Stimulated activated CD4-positive, alpha-beta T cell treated with anti-CD3 and anti-CD28 coated beads, Interleukin-1b, Interleukin-23, amount 100 ng/mL, for 4 hours (primary cell): ENCODE measurements around the gene KLHL41.

ENCODE experiments used
- DNase-seq, 2 donors: peaks; one replicate each; pipeline ENCODE4 v3.0.0-alpha.2; 2020; ENCODE audit warnings: low read depth in 2 of 2

The KLHL41 gene

DNA sequence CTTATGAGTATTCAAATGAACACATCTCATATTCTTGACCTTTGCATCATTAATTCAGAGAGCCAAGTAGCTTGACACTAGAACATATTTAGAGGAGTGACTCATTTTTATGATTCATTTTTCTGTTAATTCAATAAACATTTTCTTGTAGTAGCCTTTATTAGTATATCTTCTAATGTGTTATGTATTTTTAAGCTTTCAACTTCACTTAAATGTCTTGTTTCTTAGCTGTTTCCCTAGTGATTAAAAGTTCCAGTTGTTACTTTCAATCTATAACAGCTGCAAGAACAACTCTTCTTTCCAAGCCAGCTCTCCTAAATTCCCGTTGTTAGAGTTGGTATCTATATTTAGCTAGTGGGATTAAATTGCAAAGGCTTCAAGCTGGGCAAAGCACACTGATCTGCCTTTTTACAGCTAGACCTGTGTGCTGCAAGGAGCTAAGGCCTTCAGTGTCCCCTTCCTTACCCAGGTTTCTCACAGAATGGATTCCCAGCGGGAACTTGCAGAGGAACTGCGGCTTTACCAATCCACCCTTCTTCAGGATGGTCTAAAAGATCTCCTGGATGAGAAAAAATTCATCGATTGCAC lies at the start of gene KLHL41:
KLHL41 (plus strand) TSS at position 405 of the 588 bp plus-strand sequence; CDS start at position 482, 77 bp downstream.
- DNase-seq = no peak

DNA sequence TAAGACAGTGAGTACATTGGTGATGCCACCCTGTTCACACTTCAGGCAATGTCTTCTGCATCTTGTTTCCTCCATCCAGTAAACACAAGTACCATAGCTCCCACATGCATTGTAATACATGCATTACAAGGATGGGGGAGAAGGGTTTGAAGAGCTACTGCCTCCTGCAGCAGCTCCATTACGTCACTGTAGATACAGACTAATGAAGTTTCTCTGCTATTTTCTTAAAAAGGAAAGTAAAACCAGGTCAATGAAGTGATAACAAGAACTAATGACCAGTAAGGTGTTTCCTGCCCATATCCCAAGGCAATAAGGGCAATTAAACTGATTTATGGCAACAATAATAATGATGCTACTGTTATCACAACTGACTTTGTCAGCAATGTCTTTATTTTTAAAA lies 48.4 kb upstream of the KLHL41 start:
- DNase-seq = no peak

DNA sequence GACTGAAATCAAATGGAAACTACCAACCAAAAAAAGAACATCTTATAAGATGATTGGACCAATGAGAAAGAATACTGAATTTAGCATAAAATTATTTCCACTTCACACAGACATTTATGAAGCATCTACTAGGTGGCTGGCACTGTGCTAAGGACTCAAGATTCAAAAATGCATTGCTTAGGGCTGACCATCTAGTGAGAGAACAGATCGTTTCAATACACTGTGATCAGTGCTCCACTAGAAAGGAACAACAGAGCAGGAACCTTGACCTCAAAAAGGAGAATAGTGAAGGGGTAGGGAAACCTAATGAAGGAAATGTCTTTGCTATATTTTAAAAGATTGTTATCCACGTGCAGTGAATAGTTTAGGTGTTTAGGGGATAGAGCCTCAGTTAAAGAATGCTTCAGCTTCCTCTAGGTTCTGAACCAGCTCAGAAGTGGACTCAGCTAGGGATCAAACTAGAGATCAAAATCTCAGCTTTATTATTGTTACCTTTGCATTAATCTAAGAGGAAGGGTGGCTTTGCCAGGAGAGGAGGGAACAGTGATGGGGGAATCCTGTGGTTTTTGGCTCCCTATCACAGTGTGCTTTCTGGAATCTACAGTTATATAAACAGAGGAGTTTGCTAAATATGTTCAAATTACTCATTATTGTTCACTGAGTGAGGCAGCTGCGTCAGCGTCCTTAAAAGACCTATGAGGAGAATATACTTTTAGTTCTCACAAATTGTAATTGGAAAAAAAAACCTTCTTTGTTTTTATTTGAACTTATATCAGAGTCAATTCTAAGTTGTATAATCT lies 46.4 kb upstream of the KLHL41 start:
- DNase-seq = no peak

DNA sequence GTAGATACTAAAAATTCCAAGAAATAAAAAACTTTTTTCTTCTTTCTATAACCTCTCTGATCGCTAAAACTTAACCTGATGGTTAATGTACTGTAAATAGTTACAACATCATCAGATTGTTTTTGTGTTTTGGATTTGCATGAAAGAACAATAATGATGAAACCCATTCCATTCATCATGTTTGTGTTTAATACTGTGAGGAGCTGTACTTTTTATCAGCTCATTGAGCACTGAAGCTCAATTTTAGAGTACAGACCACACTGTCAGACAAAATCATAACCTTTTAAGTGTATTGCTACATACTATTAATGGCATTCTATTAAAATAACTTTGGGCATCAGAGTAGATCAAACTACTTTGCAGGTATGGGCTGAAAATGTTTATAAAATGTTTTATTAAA lies 45.0 kb upstream of the KLHL41 start:
- DNase-seq = no peak

DNA sequence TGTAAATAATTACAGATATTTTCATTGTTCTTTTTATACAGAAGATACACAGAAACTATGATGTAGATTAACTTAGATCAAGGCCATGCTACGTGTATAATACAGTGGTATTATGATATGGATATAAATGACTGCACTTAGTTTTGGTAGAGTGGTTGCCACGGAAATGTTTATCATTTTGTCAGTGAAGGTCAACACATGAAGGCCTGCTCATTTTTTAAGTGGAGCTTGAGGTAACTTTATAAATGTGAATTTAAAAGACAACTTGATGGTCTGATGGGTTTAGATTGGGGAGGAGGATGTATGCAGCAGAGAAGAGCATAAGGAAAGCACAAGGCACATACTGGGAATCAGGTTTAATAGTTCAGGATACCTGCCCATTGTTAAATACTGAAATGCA lies 44.6 kb upstream of the KLHL41 start:
- no peak for DNase-seq

DNA sequence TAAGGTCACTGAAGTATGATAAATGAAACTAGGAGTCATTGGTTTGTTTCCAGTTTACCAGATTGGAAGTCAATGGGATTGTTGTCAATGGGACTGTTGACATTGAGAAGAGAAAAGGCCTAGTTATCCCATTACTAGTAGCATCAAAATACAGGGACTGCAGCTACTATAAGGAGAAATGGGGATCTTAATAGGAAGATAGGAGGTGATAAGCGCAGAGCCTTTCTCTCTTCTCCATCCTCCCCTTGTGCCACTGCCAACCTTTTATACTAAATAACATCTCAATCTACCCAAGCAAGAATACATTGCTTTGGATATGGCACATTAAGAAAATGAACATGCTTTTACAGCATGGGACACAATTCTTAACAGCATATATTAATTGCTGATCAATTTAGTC lies 40.7 kb upstream of the KLHL41 start:
- DNase-seq = no peak

DNA sequence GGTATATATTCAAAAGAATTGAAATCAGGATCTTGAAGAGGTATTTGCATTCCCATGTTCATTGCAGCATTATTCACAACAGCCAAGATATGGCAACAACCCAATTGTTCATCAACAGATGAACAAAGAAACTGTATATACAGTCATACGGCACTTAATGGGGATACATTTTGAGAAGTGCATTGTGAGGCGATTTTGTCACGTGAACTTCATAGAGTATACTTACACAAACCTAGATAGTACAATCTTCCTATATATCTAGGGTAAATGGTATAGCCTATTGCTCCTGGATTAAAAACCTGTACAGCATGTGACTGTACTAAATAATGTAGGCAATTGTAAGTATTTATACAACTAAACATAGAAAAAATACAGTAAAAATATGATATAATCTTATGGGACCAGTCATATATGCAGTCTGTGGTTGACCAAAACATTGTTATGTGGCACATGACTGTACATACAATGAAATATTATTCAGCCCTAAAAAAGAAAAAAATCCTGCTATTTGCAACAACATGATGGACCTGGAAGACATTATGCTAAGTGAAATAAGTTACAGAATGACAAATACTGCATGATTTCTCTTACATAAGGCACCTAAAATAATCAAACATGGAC lies 39.4 kb upstream of the KLHL41 start:
- DNase-seq = no peak

DNA sequence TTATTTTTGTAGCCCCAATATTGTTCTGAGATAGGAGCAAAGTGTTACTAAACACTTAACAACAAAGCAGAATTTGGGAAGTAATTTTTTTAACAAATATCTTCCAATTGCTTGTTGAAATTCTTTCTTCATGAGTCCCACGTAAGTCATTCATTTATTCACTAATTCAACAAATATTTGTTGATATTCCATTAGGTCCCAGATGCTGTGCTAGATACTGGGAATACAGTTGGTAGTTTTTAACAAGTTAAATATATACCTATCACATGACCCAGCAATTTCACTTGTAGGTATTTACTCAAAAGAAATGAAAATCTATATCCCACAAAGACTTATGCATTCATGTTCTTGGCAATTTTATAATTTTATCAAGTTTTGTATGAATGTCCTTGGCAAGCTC lies 37.3 kb upstream of the KLHL41 start:
- DNase-seq = no peak

DNA sequence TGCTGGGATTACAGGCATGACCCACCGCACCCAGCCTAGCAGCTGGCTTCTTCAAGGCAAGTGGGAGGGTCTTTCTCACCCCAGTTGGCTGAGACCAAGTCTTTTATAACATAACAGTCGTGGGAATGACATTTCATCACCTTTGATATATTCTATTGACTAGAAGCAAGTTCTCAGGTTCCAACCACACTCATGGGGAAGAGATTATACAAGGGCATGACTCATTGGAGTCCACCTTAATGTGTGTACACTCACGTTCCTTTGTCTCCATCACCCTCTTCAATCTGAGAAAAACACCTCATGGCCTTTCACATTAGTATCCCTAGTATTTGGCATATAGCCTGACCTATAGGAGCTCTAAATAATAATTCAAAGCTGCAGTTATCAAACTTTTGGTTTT lies 33.0 kb upstream of the KLHL41 start:
- no peak for DNase-seq

DNA sequence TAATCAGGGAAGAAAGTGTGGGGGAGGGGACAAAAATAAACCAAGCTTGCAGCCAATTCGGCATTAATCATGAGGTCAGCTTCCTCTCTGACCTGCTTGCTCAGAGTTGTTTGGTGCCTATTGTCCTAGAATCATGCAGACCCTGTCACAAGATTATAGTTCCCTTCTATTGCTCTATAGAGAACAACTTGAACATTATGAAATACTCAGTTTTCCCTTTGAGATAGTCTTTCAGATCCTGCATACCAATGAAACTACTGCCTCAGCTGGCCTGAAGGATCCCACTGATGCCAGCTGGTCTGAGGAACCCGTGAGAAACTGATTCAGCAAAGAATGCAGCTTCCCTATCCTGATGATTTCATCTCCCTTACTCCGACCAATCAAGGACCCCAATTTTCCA lies 31.2 kb upstream of the KLHL41 start:
- no peak for DNase-seq

DNA sequence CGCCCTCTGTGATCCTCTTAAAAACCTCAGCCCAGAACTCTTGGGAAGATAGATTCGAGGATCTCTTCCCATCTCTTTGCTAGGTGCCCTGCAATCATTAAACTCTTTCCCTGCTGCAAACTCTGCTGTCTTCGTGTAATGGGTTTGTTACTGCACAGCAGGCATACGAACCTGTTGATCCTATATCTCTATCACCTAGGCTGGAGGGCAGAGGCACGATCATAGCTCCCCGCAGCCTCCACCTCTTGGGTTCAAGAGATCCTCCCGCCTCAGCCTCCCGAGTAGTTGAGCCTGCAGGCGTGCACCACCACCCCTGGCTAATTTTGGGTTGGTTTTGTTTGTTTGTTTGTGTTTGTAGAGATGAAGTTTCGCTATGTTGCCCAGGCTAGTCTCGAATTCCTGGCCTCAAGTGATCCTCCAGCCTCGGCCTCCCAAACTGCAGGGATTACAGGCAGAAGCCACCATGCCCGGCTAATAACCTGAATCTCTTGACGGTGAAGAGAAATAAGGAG lies 30.7 kb upstream of the KLHL41 start:
- DNase-seq = no peak

DNA sequence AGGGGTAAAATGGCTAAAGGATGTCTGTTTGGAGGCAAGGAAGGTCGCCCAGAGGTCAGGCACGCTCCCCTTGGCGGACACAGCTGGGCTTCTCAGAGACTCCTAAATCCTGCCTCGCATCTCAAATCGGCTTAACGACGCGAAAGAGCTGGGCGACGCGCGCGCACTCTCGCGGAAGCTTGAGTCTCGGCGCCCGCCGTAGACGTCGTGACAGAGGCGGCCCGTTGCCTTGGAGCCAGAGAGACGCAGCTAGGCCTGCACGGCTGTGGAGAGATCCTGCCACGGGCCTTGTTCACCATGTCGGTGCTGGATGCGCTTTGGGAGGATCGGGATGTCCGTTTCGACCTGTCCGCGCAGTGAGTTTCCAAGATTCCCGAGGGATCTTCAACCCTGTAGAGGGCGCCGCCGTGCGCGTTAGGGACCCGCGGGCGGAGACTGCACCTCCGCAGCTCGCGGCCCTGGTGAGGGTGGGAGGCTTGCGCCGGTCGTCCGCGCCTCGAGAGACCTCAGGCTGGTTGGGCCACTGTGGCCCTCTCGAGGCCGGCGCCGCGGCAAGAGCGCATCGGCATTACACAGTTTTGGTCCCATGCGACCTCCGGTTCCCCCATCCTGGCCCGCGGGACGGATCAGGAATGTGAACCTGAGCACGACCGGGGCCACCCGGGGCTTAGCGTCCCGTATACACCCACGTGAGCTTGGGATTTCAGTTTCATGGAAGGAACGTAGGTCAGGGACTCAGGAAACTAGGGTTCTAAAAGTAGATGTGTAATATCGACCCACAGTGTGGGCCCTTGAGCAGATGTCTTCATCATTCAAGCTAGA lies 30.0 kb upstream of the KLHL41 start, which contains the start of gene BBS5:
BBS5 (plus strand) TSS at position 238 of the 822 bp plus-strand sequence; CDS start at position 298, 60 bp downstream.
- DNase-seq = peak; percentile 48 to 69

DNA sequence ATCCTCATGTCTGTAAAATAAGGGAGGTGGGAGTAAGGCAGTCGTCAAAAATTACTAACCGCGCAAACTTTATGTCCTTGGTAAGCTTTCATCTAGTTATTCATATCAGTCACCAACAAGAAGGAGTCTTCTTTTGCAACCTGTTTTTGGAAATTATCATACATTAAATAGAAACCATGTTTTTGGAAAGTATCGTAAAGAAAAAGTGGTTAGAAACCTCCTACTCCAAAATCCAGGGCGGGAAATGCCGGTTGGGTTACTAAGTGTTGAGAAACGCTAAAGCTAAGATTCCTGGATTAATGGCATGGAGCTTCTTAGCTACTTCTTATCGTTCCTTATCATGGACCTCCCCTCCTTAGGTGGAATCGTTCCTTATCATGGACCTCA lies 29.4 kb upstream of the KLHL41 start:
- DNase-seq = no peak

DNA sequence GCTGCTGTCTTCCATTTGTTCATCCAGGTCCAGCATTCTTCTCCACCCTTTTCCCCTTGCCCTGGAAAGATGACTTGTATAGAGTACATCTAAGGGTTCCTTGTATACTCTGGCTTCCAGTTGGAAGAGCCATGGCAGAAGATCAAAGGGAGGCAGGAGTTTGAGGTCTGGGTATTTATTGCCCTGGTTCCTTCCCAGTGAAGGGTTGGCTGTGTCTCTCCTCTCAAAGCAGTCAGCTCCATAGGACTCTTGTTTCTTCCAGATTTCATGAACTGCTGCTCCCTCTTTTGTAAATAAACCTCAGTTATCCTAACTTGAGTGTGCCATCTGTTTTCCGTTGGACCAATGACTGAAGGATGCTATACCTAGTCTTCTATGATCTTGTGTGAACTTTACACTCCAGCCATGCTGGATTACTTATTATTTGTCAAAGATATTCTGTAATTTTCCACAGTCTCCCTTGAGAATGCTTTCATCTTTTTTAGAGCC lies 23.8 kb upstream of the KLHL41 start:
- no peak for DNase-seq

DNA sequence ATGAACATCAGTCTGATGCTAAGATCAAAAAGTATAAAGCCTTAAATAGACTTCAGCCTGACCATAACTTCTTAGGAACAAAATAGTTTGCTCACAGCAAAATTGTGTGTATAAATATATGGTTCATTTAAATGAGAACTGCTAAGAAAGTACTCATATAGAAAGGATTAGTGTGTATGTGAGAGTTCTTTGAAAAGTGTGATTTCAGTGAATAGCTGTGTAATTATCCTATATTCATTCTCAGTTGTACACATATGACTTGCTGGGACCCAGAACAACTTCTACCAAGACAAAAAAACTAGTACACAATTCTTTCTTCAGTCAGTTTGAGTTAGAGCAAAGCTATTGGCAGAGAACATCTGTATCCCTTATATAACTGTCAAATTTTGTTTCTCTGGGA lies 23.0 kb upstream of the KLHL41 start:
- DNase-seq = no peak

DNA sequence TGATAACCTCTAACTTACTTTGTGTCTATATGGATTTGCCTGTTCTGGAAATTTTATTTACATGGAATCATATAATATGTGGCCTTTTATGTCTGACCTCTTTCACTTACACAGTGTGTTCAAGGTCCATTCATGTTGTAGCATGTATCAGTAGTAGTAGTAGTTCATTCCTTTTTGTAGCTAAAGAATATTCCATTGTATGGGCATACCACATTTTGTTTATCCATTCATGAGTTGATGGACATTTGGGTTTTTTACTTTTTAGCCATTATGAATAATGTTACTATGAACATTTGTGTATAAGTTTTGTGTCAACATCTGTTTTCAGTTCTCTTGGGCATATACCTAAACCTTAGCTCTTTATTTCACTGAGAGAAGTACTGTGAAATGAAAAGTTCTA lies 18.7 kb upstream of the KLHL41 start:
- no peak for DNase-seq

DNA sequence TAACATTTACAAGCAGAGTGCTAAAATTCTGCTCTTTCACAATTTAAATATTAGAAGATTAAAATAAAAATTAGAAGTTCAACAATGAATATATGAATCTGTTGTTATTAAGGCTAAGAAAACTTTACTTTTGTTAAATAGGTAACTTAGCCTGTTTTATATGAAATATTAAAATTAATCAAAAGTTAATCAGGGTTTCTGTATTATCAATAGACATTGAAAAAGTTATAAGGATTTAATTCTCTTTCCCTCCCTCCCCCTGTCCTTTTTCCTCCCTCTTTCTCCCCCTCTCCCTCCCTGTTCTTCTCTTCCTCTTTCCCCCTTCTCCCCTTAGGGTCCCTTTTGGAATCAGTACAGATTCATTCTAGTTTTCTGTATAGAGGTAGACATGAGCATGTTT lies 18.1 kb upstream of the KLHL41 start:
- no peak for DNase-seq

DNA sequence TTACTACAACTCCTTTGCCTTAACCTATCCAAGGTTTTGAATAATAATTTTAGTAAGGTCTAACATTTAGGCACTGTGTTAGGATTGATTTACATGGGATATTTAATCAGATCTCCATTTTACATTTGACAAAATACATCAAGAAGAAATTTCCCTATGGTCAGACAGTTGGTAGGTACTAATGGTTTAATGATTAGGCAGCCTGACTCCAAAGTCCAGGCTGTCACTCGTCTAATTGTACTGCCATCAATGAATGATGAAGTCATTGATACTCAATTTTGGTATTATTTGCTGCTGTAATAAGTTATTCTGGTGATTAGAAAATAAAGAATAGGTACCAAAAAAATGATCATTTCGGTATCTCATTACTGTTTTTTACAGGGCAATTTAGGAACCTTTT lies 16.1 kb upstream of the KLHL41 start:
- no peak for DNase-seq

DNA sequence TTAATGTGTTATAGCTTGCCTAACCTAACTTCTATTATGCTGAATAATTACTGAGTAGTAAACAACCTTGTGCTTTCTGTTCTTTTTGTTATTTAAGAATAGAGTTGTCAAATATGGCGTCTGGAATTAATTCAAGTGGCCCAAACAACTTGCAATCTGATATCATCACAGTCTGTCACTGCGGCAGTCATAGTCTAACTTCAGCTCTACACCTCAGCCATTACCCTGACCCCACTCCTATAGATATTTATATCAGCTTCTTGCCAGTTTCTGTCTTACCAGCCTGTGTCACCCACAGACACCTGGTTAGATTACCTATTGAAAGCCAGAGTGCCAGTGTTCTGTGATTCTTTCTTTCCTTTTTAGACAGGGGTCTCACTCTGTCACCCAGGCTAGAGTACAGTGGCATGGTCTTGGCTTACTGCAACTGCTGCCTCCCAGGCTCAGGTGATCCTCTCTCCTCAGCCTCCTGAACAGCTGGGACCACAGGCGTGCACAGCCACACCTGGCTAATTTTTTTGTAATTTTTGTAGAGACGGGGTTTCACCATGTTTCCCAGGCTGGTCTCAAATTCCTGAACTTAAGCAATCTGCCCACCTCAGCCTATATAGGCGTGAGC lies 14.1 kb upstream of the KLHL41 start:
- DNase-seq = no peak

DNA sequence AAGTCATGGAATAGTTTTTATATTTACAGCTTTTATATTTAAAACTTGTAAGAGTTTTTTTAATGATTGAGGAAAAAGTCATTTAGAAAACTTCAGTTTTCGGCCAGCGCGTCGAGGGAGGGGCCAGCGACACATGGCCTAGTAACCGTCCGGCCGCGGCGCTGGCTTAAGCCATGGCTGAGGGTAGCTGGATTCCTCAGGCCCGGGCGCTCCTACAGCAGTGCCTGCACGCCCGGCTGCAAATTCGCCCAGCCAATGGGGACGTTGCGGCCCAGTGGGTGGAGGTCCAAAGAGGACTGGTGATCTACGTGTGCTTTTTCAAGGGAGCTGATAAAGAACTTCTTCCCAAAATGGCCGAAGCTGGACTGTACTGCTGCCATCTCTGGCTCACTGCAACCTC lies 4.9 kb upstream of the KLHL41 start:
- DNase-seq = no peak

DNA sequence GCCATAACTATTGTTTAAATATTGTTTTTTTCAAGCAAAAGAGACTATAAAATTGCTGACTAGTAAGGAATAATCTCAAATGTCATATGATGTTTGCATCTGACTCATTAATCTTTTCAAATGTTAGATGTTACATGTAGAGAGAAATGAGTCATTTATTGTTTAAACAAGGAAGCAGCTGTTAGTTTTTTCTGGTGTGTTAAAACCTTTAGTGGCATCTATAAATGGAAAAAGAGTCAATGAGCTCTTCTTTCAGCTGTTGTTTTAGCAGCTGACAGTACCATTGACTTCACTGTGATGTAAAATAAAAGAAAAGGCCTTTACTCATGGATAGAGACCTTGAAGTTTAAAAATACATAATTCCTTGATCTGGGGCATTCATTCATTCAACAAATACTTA lies 1.8 kb upstream of the KLHL41 start:
- DNase-seq = no peak
